Caco-2 (cell line): Measurements from ENCODE around the gene ROBO1. TPM values are rescaled to one million over a fixed set of nuclear protein-coding genes. Genes with fewer than 3 reads are reported as not detected.

ENCODE experiments used
- BruUV-seq: library from RNA; stranded (reverse); fragments of 400-500 nt; replicated peaks from 2 replicates; lab custom pipeline; 2021; lab: Mats Ljungman, UMichigan
- CTCF ChIA-PET: fragments of 300-600 bp; sonication (Branson Sonifier 250); formaldehyde crosslinking; loops from one replicate; lab custom pipeline; 2022; ENCODE audit warnings: antibody characterized with exemption; lab: Charles Lee
- POLR2A ChIA-PET: fragments of 300-600 bp; sonication (Branson Sonifier 250); formaldehyde crosslinking; loops from one replicate; lab custom pipeline; 2022; ENCODE audit warnings: antibody characterized with exemption; lab: Charles Lee
- DNase-seq, 2 experiments: peaks; one replicate each; pipeline versions ENCODE4 v3.0.0 to v3.0.0-alpha.2; 2020 to 2022
- H3K27me3 ChIP-seq: replicated peaks from 2 replicates; pipeline ENCODE4 v1.6.0; 2011; ENCODE audit warnings: low read length; ENCODE audit not compliant: control insufficient read depth, insufficient read depth
- H3K36me3 ChIP-seq: 2 replicates; pipeline ENCODE4 v1.5.1; 2011; ENCODE audit warnings: low read length; ENCODE audit not compliant: control insufficient read depth, insufficient read depth
- H3K4me1 ChIP-seq: fragments of 250-450 bp; sonication (Bioruptor Pico); 2 replicates; pipeline ENCODE4 v1.5.1; 2020; ENCODE audit warnings: mild to moderate bottlenecking
- H3K4me3 ChIP-seq: 2 replicates; pipeline ENCODE4 v1.5.1; 2011; ENCODE audit warnings: low read depth, mild to moderate bottlenecking, control low read depth, low read length
- H3K9me3 ChIP-seq: fragments of 250-450 bp; sonication (Bioruptor Pico); 2 replicates; pipeline ENCODE4 v1.5.1; 2020; ENCODE audit warnings: mild to moderate bottlenecking, moderate library complexity
- H3K27ac Mint-ChIP-seq: one replicate; pipeline ENCODE4 v1.8.0; 2022; ENCODE audit warnings: mixed read lengths; ENCODE audit not compliant: unreplicated experiment
- H3K27me3 Mint-ChIP-seq: one replicate; pipeline ENCODE4 v1.8.0; 2022; ENCODE audit warnings: mixed read lengths; ENCODE audit not compliant: insufficient read depth, unreplicated experiment
- H3K36me3 Mint-ChIP-seq: one replicate; pipeline ENCODE4 v1.8.0; 2022; ENCODE audit warnings: mild to moderate bottlenecking, mixed read lengths; ENCODE audit not compliant: insufficient read depth, unreplicated experiment
- H3K4me1 Mint-ChIP-seq: one replicate; pipeline ENCODE4 v1.8.0; 2022; ENCODE audit warnings: low read depth, mixed read lengths; ENCODE audit not compliant: unreplicated experiment
- H3K4me3 Mint-ChIP-seq: one replicate; pipeline ENCODE4 v1.8.0; 2022; ENCODE audit warnings: mild to moderate bottlenecking, moderate library complexity, mixed read lengths; ENCODE audit not compliant: unreplicated experiment
- H3K9me3 Mint-ChIP-seq: one replicate; pipeline ENCODE4 v1.8.0; 2022; ENCODE audit warnings: mixed read lengths; ENCODE audit not compliant: unreplicated experiment
- intact Hi-C: fragments of 100-400 bp; cut with micrococcal nuclease; formaldehyde crosslinking; loops from one replicate; pipeline ENCODE4 v1.10.0; 2022; ENCODE audit not compliant: unreplicated experiment
- total RNA-seq: library from RNA; stranded (reverse); gene quantifications from 2 replicates; pipeline ENCODE4 v1.2.3, GENCODE V29; 2022
- TF ChIP-seq, protein P1 (sequence below), 2 experiments: fragments of 200-600 bp in 1 of 2; IDR thresholded peaks; 1 replicate in 1 of 2; 2 replicates in 1 of 2; pipeline versions ENCODE4 v1.5.1 to v1.8.0; 2011 to 2022; ENCODE audit warnings: antibody characterized with exemption in 1 of 2, control low read depth in 1 of 2, inconsistent platforms in 1 of 2, low read depth in 1 of 2, low read length in 1 of 2, mild to moderate bottlenecking in 1 of 2, moderate library complexity in 1 of 2; ENCODE audit not compliant: insufficient read depth in 1 of 2, severe bottlenecking in 1 of 2, unreplicated experiment in 1 of 2

ROBO1 gene
- total RNA-seq, 1 experiment from 2014 or later: 1.8 TPM

DNA sequence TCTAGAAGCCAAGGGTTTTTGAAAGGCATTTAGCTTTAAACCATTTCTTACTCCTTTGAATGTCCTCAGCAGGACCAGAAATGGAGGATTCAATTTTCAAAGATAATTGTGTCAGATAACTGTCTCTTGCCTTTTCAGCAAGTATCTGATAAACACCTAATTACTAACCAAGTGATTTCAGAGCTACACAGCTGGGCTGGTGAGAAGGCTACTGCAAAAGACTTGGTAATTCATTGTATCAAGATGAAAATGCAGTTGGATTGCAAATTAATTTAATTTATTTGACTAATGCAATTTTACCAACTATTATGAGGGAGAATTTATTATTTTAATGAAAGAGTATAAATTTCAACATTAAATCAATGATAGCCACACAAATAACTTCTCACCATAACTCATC lies 165.4 kb downstream of the ROBO1 start:
- Mint-ChIP-seq H3K9me3 (no peaks in the 10 kb centered on the region), H3K27me3 (no peaks in the 10 kb centered on the region), H3K36me3 (no peaks in the 10 kb centered on the region), H3K4me1 (peaks cover 12% of the 10 kb centered on the region), H3K4me3 (no peak overlapping the region), H3K27ac (no peak overlapping the region)
- ChIA-PET POLR2A (no interaction called here), CTCF (no interaction called here)
- Histone ChIP-seq H3K4me1 (0 out of 2 replicates have a peak, but pooled peaks cover 3% of the 10 kb centered on the region), H3K4me3 (no peak overlapping the region), H3K27me3 (no peaks in the 10 kb centered on the region), H3K36me3 (no peaks in the 10 kb centered on the region), H3K9me3 (no peaks in the 10 kb centered on the region)
- TF ChIP-seq, protein P1, sequence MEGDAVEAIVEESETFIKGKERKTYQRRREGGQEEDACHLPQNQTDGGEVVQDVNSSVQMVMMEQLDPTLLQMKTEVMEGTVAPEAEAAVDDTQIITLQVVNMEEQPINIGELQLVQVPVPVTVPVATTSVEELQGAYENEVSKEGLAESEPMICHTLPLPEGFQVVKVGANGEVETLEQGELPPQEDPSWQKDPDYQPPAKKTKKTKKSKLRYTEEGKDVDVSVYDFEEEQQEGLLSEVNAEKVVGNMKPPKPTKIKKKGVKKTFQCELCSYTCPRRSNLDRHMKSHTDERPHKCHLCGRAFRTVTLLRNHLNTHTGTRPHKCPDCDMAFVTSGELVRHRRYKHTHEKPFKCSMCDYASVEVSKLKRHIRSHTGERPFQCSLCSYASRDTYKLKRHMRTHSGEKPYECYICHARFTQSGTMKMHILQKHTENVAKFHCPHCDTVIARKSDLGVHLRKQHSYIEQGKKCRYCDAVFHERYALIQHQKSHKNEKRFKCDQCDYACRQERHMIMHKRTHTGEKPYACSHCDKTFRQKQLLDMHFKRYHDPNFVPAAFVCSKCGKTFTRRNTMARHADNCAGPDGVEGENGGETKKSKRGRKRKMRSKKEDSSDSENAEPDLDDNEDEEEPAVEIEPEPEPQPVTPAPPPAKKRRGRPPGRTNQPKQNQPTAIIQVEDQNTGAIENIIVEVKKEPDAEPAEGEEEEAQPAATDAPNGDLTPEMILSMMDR (IDR thresholded peaks at IDR 0.05; ENCODE audit: insufficient read depth in 1 of 2, low read depth in 1 of 2, low read length in 1 of 2, severe bottlenecking in 1 of 2, unreplicated experiment in 1 of 2): no peak
- no peak for DNase-seq
- no TSS peak for BruUV-seq
- intact Hi-C loops: no loop called here

DNA sequence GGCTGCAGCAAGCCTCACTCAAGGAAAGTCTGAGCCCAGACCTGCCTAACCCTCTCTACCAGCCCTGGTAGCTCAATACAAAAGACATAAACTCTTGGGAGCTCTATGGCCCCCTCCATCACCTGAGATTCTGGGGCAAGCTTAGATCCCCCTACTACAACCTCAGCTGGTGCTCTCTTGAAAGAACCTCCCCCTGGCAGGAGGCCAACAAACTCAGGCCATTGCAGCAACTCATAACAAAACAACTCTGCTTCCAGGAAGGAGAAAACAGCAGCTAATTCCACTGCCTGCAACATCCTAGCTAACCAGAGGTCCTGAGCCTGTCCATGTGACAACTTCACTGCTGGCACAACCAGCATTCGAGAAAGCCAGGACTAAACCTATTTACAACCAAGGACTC lies 169.2 kb downstream of the ROBO1 start:
- no peaks in the 10 kb centered on the region for H3K27me3 ChIP-seq
- DNase-seq: no peak
- Mint-ChIP-seq H3K4me1 (no peaks in the 10 kb centered on the region), H3K9me3 (no peaks in the 10 kb centered on the region), H3K36me3 (no peaks in the 10 kb centered on the region), H3K27me3 (peaks cover 3% of the 10 kb centered on the region), H3K27ac (no peak overlapping the region), H3K4me3 (no peak overlapping the region)
- H3K4me3 ChIP-seq: no peak overlapping the region
- BruUV-seq: no TSS peak
- CTCF ChIA-PET: no interaction called here
- POLR2A ChIA-PET: no interaction called here
- TF ChIP-seq, protein P1 (IDR thresholded peaks at IDR 0.05; ENCODE audit: insufficient read depth in 1 of 2, low read depth in 1 of 2, low read length in 1 of 2, severe bottlenecking in 1 of 2, unreplicated experiment in 1 of 2): no peak
- intact Hi-C loops: no loop called here
- H3K36me3 ChIP-seq: no peaks in the 10 kb centered on the region
- H3K4me1 ChIP-seq: no peaks in the 10 kb centered on the region
- no peaks in the 10 kb centered on the region for H3K9me3 ChIP-seq

DNA sequence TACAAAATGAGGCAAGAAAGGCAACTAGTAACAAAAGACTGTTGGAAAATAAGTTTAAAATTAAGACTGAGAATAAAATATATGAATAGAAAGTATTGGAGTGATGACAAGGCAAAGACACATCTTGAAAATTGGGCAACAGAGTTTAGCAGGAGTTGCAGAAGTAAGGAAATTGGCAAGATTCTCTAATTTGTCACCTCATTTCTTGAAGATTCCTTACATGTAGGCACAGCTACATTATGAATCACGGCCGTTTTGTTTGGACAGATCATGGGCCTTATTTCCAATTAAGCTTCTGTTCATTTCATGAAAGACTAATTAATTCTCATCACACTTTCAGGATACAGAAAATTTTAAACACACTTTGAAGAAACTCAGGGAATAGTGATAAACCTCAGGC lies 170.1 kb downstream of the ROBO1 start:
- H3K4me3 Mint-ChIP-seq: no peak overlapping the region
- H3K4me1 Mint-ChIP-seq: no peaks in the 10 kb centered on the region
- peaks cover 3% of the 10 kb centered on the region for H3K27me3 Mint-ChIP-seq
- POLR2A ChIA-PET: no interaction called here
- no peaks in the 10 kb centered on the region for H3K9me3 Mint-ChIP-seq
- Histone ChIP-seq H3K4me1 (no peaks in the 10 kb centered on the region), H3K36me3 (no peaks in the 10 kb centered on the region), H3K4me3 (no peak overlapping the region), H3K27me3 (no peaks in the 10 kb centered on the region), H3K9me3 (no peaks in the 10 kb centered on the region)
- intact Hi-C loops: no loop called here
- TF ChIP-seq, protein P1 (IDR thresholded peaks at IDR 0.05; ENCODE audit: insufficient read depth in 1 of 2, low read depth in 1 of 2, low read length in 1 of 2, severe bottlenecking in 1 of 2, unreplicated experiment in 1 of 2): no peak
- H3K36me3 Mint-ChIP-seq: no peaks in the 10 kb centered on the region
- no TSS peak for BruUV-seq
- H3K27ac Mint-ChIP-seq: no peak overlapping the region
- CTCF ChIA-PET: no interaction called here
- DNase-seq: no peak
